Neural progenitor cell (in vitro differentiated cells): ENCODE results near the gene FAM20C.

Experiments
- EZH2 ChIP-seq: fragments of 200-600 bp; sonication (generic); IDR thresholded peaks from 2 replicates; pipeline ENCODE4 v1.6.1; 2017; ENCODE audit warnings: antibody characterized with exemption, mild to moderate bottlenecking, moderate library complexity
- TF ChIP-seq, protein P1 (sequence below): fragments of 200-600 bp; sonication (generic); IDR thresholded peaks from 2 replicates; pipeline ENCODE4 v1.5.1; 2017; ENCODE audit warnings: antibody characterized with exemption, mild to moderate bottlenecking

DNA sequence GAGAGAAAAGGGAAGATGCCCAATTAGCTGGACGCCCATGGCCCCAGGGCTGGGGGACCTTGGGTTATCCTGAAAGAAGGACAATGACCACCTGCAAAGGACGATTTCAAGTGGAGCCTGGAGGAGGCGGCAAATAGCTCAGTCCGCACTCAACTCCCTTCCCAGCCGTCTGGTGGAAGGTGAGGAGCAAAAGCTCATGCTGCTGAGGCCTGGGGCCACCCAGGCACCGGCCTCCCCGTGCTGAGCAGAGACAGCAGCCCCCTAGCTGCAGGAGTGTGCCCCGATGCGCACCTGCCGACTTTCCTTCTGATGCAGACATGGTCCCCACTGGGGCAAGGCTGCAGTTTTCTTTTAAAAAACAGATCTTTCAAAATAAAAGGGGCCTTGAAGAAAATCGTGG, 7.9 kb downstream of the FAM20C start:
- TF ChIP-seq, protein P1, sequence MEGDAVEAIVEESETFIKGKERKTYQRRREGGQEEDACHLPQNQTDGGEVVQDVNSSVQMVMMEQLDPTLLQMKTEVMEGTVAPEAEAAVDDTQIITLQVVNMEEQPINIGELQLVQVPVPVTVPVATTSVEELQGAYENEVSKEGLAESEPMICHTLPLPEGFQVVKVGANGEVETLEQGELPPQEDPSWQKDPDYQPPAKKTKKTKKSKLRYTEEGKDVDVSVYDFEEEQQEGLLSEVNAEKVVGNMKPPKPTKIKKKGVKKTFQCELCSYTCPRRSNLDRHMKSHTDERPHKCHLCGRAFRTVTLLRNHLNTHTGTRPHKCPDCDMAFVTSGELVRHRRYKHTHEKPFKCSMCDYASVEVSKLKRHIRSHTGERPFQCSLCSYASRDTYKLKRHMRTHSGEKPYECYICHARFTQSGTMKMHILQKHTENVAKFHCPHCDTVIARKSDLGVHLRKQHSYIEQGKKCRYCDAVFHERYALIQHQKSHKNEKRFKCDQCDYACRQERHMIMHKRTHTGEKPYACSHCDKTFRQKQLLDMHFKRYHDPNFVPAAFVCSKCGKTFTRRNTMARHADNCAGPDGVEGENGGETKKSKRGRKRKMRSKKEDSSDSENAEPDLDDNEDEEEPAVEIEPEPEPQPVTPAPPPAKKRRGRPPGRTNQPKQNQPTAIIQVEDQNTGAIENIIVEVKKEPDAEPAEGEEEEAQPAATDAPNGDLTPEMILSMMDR: no peak
- TF ChIP-seq EZH2: no peak
